Measurements from ENCODE around the gene STAT5B. TPM values are rescaled to one million over a fixed set of nuclear protein-coding genes. Genes with fewer than 3 reads are reported as not detected.
"Not testable (repeated sequence)": the region's sequence is repeated elsewhere in the genome, so short reads cannot be mapped to it uniquely, and the experiment has no call there.

The STAT5B gene
- total RNA-seq, 1 donor from 2014 or later, result 46.3 TPM

DNA sequence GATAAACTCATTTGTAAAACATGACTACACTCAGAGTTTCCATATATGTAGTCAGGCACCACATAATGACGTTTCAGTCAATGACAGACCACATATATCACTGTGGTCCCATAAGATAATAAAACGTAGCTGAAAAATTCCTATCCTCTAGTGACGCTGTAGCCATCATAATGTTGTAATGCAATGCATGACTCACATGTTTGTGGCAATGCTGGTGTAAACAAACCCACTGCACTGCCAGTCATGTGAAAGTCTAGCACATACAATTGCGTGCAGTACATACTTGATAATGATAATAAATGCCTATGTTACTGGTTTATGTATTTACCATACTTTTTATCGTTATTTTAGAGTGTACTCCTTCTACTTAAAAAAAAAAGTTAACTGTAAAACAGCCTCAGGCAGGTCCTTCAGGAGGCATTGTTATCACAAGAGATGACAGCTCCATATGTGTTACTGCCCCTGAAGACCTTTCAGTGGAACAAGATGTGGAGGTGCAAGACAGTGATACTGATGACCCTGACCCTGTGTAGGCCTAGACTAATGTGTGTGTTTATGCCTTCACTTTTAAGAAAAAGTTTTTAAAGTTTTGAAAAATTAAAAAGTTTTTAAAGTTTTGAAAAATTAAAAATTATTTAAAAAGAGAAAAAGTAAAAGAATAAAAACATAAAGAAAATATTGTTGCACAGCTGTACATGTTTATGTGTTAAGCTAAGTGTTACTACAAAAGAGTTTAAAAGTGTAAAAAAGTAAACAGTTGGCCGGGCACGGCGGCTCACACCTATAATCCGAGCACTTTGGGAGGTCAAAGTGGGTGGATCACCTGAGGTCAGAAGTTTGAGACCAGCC lies 9.0 kb downstream of the STAT5B start:
- DNase-seq, result peak; percentile 43

GRCh38 chr17:42266462-42266861 lies 9.7 kb downstream of the STAT5B start:
- DNase-seq, result no peak

GRCh38 chr17:42264366-42264765 lies 11.8 kb downstream of the STAT5B start:
- DNase-seq, result not testable (repeated sequence)

DNA sequence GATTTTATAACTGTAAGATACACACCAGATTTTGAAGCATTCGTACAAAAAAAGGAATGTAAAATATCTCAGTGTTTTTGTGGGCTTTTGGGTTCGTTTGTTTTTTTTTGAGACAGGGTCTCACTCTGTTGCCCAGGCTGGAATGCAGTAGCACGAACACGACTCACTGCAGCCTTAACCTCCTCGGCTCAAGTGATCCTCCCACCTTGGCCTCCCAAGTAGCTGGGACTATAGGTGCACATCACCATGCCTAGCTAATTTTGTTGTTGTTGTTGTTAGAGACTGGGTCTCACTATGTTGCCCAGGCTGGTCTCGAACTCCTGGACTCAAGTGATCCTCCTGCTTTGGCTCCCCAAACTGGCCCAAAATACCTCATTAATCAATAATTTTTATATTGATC lies 15.9 kb downstream of the STAT5B start:
- DNase-seq, result no peak

DNA sequence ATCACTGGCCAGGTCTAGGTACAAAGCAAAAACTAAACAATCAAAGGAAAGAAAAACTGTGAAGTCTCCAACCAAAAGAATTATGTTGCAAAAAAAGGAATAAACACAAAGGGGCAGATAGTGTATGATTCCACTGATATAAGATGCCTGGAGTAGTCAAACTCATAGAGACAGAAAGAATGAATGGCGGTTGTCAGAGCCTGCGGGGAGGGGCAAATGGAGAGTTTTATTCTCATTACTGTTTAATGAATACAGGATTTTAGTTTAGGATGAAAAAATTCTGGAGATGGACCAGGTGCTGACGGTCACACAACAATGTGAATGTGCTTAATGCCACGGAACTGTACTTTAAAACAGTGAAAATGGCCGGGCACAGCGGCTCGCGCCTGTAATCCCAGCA lies 20.7 kb downstream of the STAT5B start:
- no peak for DNase-seq

- no peak for DNase-seq
Measured at GRCh38 chr17:42253578-42253977, 22.6 kb downstream of the STAT5B start.

DNA sequence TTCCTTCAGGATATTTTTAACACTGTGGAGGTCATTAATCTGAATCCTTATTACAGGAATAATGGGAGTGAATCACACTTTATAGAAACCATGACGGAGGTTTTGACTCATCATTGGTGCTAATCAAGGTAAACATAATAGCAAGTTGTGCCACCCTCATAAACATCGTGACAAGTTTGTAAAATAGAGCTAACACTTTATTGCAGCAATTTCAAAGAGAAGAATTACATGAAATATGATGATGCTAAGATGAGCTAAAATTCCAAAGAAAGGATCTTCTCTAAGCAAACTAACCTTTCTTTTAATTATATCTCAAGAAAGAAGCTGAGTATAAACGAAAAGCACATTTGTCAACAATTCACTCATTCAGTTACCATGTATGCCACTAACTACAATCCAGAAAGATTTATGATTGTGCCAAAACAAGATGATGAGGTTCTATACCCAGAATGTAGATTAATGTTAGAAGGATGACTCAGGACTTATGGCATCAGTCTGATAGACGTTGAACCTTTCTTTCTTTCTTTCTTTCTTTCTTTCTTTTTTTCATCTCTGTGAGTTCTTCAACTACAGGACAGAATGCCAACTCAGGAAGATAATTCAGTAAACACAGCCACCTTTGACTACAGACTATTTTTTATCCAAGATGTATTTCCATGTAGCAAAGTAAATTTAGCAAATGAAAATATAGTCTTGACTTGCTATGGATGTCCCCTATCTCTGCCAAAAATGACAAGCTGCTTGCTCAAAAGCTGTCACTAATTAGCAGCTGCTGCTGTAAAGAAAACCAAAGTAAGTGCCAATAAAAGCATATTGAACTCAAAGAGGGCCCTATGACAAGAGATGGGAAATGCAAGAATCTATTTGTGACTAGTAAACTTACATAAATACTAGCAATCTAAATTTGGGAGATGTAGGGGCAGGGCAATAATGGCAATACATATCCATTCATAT lies 23.3 kb downstream of the STAT5B start:
- peak; percentile 78 for DNase-seq

DNA sequence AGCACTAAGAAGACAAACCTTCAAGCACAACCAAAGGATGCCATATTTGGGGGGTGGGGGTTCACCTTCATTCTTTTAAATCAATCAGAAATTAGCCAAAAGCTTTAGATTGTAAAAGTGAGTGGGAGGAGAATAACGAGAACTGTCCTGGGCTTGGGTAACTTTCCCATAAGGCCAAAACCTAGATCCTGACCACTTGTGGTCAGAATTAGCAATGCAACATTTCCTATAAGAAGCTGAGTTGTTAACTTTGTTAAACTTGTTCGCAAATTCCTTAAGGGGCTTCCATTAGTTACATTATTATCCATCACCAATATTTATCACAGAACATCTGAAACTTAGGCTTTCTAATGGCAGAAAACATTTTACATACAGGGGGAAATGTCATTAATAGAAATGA lies 25.1 kb downstream of the STAT5B start:
- peak; percentile 53 for DNase-seq

GRCh38 chr17:42249681-42250446 lies 26.3 kb downstream of the STAT5B start:
- DNase-seq, result no peak

GRCh38 chr17:42248351-42249179 lies 27.6 kb downstream of the STAT5B start:
- peak; percentile 95 for DNase-seq

DNA sequence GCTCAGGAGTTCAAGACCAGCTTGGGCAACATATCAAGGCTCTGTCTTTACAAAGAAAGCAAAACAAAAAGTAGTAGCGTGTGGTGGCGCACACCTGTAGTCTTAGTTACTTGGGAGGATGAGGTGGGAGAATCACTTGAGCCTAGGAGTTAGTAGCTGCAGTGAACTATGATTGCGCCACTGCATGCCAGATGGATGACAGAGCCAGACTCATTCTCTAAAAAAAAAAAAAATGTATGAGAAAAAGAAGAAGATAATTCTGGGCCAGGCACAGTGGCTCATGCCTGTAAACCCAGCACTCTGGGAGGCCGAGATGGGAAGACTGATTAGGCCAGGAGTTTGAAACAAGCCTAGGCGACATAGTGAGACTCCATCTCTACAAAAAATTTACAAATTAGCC lies 28.5 kb downstream of the STAT5B start:
- DNase-seq, result no peak

DNA sequence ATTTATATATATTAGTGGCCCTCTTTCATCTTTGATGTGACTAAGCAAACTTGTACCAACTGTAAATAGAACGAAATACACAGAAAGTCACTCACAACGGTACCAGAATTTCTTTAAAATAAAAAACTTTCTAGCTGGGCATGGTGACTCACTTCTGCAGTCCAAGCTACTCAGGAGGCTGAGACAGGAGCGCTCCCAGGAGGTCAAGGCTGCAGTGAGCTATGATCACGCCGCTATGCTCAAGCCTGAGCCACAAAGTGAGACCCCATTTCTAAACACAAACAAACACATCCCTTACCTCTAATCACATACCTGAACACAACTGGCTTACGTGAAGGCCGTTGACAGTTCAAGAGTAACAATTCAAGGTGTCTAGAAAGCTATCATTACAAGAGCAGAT lies 29.7 kb downstream of the STAT5B start:
- peak; percentile 63 for DNase-seq

DNA sequence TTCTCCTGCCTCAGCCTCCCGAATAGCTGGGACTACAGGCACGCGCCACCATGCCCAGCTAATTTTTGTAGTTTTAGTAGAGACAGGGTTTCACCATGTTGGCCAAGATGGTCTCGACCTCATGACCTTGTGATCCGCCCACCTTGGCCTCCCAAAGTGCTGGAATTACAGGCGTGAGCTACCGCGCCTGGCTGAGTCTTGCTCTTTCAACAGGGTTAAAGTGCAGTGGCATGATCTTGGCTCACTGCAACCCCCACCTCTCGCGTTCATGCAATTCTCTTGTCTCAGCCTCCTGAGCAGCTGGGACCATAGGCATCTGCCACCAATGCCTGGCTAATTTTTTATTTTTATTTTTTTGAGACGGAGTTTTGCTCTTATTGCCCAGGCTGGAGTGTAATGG lies 31.0 kb downstream of the STAT5B start:
- not testable (repeated sequence) for DNase-seq

GRCh38 chr17:42244116-42244515 lies 32.1 kb downstream of the STAT5B start:
- DNase-seq, result not testable (repeated sequence)

- DNase-seq, result peak; percentile 34
Measured at GRCh38 chr17:42243493-42243982, 32.7 kb downstream of the STAT5B start.

DNA sequence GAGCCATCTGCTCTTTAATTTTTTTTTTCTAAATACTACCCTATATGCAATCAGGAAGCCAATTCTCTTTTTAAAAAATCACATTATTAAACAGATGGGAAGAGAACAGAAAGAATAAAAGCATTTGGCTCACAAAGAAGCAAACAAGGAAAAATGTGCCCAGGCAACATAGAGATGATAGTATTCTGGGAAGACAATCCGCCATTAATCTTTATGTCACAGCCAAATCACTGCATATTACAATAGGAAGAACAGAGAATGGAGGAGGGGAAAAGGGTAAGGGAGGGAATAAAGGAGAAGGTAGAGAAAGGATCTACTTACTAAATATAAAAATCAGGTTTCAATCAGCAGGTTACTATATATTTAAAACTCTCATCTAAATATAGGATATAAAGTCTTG lies 34.3 kb downstream of the STAT5B start:
- DNase-seq, result no peak

DNA sequence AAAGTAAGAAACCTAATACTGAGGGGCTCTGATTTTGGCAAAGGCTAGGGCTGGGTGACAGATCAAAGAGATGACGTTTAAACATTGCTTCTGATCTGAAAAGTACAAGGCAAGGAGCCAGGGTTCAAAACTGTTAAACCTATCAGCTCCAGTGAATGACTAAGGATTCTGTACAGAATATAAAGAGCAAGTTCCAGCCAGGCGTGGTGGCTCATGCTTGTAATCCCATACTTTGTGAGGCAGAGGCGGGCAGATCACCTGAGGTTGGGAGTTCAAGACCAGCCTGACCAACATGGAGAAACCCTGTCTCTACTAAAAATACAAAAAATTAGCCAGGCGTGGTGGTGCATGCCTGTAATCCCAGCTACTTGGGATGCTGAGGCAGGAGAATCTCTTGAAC lies 35.3 kb downstream of the STAT5B start:
- DNase-seq, result not testable (repeated sequence)

- DNase-seq, result peak; percentile 36
Measured at GRCh38 chr17:42240201-42240600, 36.0 kb downstream of the STAT5B start.

GRCh38 chr17:42239576-42239975 lies 36.6 kb downstream of the STAT5B start:
- DNase-seq, result not testable (repeated sequence)

DNA sequence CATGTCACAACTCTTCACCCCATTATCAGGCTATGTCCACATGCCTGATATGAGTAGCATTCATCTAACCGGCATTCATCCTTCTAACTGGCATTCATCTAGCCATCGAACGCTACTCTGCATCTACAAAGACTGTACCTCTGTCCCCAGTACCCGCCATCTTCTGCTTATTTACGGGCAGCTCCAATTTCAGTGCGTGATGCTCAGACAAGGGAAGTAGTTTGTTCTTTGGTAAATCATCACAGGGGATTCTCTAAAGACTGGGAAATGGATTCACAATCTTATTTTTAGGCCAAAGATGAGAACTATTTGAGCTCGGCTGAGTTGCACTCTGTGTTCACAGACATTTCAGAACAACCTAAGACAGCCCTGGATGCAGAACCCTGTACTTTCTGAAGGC lies 39.4 kb downstream of the STAT5B start:
- no peak for DNase-seq

DNA sequence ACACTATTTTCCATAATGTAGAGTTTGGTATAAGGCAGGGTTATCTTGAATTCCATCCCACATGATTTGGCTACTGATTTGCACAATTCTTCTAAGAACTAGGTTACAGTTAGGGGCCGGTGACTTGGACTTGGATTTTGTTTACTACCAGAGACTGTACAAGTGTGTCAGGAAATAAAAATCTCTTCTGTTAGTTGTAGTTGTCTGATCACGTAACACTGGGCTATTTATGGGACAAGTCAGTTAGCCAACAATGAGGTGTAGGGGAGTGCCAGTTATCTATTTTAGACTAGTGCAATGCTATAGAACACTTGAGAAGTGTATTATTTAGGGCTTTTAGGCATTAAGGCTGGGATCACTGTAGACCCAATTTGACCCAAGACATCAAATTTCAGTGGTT lies 42.2 kb downstream of the STAT5B start:
- DNase-seq, result no peak

GRCh38 chr17:42233156-42233555 lies 43.0 kb downstream of the STAT5B start:
- no peak for DNase-seq
